HG03432 (cell line): ENCODE data around the gene DPT.
A peak's percentile ranks its signal among the peaks of the same experiment; 100 is the strongest.

Source experiments
- ATAC-seq: cut with Tn5 transposase; IDR thresholded peaks from one replicate; pipeline ENCODE4 v1.9.1; 2021; ENCODE audit warnings: mild to moderate bottlenecking, moderate library complexity; ENCODE audit not compliant: unreplicated experiment

The DPT gene

DNA sequence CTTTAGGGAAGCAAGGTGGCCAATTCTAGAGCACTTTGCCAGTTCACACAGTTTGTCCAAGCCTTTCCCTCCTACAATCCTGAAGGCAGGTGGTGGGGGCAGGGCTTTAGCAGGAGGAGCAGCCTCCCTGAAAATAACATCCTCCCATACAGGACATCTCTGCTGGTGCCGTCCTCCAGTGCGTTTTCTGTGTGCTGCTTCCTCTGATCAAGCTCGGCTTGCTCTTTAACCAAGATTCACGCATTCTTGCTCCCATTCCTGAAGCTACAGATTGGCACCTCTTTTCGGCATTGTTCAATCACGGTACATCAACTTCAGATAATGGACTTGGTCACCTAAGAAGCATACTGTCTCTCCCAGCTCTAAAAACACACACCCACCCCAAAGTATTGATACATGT is 7.5 kb upstream of the DPT start:
- no peak for ATAC-seq

DNA sequence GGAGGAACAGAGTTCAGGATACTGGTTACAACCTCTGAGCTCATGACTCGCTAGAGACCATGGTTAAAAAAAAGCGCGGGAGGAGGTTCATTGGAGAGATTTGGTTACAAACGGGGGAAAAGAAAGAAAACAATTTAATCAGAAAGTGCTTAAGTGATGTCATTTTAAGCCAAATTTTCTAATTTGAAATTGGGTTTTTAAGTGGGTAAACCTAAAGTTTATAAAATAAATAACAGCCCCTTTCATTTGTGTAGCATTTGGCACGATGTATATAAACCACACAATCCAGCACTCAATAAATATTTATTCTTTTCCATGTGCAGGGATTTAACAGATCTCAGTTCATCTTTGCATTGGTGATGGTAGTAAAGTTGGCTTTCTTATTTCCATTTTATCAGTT is 7.0 kb upstream of the DPT start:
- ATAC-seq, result no peak

DNA sequence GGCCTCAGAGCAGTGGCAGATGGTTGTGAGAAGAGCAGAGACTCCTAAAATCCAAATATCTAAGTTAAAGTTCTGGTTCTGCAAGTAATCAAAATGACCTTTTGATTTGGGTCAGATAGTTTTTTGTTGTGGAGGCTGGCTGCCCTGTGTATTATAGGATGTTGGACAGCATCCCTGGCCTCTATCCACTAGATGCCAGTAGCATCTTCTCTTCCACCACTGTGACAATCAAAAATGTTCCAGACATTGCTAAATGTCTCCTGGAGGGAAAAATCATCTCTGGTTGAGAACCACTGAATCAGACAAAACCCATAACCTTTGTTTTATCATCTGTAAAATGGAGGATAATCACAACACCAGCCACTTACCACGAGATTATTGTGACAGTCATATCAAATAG is 5.9 kb upstream of the DPT start:
- ATAC-seq, result no peak

DNA sequence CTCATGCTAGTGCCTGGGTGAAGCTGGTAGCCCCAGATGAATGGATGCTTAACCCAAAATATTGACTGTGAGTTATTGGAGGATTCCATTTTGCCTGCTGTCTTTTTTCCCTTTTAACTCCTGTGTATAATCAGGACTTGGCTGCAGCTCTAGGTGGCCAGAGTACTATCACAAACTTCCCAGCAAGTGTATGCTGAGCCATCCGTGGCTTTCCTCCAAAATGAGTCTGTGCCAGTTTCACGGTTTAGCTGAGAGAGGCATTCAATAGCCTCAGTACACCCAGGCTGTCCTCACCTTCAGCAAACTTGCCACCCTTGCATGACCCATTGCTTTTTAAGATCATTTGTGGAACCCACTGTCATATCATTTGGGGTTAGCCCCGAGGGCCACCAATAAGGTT is 5.3 kb upstream of the DPT start:
- ATAC-seq, result no peak

- ATAC-seq, result no peak
Measured at GRCh38 chr1:168733241-168733640, 4.2 kb upstream of the DPT start.

DNA sequence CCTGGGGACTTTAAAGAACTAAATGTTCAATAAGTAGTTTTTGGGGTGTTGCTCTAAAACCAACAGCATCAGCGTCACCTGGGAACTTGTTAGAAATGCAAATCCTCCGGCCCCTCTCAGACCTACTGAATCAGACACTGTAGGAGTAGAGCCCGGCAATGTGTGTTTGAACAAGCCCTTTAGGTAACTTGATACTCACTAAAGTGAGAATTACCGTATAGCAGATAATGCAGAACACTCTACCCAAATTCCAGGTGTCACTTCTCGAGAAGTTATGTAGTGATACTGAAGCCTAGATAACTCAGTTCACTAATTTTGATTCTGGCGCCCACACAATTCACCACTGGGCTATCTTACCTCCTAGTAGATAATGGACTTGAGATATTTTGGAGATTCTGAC is 3.7 kb upstream of the DPT start:
- no peak for ATAC-seq

- ATAC-seq, result no peak
Measured at GRCh38 chr1:168731244-168731953, 2.4 kb upstream of the DPT start.

GRCh38 chr1:168729405-168729802 is 398 bp upstream of the DPT start:
- no peak for ATAC-seq

DNA sequence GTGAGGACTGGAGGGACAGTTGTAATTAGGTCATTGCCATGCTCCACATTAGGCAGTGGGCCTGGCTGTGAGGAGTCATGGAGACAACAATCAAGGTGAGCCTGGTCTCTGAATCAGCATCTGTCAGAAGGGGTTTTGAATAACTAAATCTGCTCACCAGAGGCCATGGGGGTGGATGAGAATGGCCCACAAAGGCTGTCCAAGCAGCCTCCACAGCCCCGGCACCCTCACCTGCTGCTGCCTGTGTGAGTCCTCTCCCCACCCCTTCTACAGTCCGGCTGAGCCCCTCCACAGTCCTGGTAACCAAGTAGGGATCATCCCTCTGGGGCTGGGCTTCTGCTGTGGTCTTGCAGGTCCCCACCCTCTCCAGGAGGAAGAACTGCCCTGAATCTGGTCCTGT is 2.3 kb downstream of the DPT start:
- no peak for ATAC-seq

DNA sequence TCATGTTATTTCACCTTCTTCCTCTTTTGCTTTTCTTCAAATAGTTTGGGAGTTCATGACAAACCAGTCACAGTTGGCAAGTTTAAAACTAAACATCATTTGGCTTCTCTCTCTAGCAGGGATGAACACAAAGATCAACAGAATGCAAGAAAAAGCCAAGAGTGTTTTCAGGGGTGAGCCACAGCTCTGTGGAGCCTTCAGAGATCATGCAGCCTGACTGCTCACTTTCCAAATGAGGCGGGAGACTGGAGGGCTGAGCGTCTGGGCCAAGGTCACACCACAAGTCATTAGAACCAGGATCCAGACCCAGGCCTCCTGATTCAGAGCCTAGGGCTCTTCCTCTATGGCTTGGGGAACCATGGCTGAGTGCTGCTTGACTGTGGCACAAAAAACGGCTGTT is 2.7 kb downstream of the DPT start:
- no peak for ATAC-seq

DNA sequence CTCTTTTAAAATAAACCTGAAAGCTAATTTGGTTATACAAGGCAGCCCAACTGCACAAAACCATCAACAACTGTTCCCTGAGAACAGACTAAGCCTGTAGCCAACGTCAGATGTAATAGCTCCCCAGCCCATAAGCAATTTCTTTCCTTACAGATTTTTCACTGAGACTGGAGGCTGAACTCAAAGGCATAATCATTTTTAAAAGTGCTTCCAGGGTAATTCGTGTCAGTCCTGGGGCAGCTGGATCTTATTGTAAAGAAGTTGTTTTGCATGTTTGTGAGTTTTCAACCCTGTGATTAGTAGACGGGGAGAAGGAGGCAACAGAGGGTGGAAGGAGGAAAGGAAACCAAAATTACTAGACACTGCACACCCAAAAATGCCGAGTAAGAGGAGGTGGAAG is 3.2 kb downstream of the DPT start:
- no peak for ATAC-seq

DNA sequence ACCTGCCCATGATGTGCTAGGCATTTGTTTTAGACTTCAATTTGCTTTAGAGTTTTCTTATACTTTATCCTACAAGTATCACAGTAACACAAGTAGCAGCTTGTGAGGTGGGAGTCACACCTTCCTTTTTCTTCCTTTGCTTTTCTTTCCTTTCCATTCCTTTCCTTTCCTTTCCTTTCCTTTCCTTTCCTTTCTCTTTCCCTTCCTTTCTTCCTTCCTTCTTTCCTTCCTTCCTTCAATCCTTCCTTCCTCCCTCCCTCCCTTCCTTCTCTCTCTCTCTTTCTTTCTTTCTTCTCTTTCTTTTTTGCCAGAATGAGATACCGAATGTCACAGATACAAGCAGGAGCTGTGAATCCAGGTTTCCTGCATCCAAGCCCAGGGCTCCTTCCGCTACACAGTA is 3.9 kb downstream of the DPT start:
- no peak for ATAC-seq

DNA sequence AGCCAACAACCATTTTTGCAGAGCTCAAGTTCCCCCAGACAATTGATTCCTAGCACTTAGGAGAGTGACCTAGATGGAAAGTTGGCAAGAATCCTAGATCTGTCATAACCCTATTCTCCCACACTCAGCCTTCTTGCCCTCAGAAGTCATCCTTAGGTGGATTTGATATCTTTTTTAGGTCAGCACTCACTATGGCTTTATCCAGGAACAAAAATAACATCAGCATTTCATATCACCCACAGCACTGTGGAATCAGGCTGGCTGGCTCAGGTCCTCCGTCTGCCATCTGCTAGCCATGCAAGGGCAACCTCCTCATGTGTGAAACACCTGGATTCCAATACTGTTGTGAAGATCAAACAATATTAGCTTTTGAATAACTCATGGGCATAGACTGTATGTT is 6.0 kb downstream of the DPT start:
- no peak for ATAC-seq

GRCh38 chr1:168720839-168721238 is 8.2 kb downstream of the DPT start:
- ATAC-seq, result no peak

DNA sequence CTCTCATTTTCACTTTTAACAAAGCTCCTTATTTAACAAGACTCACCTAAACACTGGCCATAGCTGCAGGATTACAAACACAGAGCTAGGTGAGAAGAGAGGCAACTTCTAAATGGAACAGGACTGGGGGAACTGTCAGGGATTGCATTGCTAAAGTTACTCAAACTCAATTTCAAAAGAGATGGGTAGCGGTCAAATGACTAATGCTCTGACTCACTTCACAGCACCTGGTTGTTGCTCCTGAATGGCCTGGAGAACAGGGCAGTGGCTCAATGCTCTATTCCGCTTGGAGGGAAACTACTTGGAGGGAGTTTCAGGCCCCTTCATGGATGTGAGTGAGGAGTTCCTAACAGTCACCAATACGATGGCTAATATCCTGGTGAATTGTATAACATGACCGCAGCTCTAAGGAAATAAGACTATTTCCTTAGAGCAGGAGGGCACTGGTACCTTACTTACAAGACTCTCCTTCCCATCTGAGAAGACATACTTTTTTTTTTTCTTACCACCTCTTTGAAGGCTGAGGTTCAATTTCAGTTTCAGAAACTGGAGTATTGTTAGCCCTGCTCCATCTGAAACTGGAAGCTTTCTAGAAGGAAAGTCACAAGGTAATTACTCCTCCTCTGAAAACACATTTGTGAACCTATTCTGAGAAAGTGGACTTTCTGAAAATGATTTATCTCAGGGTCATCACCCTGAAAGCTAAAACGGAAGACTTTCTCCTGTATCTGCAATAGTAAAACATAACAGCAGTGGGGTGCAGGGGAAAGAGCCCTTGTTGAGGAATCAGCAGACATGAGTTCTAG is 9.5 kb downstream of the DPT start:
- ATAC-seq, result peak; percentile 81

DNA sequence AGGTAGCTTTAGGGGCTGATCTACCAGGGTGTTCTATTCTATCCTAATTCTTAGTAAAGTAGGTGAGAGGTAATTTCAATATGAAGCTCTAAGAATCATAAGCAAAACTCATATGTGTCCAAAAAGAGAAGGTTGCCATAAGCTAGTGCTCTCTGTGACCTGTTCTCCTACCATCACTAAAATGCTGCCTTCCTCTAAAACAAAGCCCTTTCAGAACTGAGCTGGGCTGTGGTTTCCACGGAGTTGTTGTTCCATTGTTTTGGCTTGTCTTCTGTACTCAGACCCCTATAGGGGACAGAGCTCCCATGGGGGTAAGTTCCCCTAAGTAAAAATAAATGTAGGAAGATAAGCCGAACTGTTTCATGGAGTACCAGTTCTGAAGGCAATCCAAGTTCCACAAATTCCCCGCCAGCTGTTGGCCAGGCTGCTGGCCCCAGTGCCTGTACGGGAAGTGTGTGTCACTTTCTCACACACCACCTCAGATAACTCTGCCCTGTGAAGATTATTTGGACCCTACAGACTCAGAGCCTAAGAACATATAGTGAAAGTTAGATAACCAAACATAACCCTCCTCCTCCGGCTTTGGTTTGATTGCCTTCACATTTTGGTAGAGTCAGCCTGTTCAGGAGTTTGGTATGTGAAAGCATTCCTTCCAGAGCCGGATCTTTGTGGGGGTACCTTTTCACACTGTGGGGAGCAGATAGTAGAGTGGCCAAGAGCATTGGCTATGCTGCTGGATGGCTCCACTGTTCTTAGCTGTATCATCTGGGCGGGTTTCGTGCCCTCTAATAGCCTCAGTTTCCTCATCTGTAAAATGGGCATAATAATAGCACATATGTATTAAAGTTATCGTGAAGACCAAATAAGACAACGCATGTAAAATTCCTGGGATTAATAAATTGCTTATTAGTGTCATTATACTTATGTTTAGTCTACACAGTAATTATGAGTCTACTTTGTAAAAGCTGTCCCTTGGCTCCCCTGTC is 10.8 kb downstream of the DPT start:
- no peak for ATAC-seq

DNA sequence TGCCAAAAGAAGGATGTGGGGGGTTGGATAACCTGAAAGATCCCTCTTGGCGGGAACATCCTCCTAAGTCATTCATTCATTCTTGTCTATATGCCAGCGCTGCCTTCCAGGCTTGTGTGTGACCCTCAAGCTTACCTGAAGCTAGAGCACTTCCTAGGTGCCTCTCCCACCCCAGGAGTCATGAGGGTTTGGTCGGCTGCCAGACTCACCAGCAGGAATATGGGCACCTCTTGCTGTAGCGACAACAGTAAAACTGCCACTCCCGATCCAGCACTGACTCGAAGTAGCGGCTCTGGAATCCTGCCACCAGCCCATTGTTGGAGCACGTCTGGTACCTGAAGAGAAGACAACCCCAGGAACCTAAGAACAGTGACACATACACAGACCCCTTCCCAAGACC is 15.0 kb downstream of the DPT start:
- no peak for ATAC-seq

GRCh38 chr1:168709405-168710363 is 19.3 kb downstream of the DPT start:
- no peak for ATAC-seq

DNA sequence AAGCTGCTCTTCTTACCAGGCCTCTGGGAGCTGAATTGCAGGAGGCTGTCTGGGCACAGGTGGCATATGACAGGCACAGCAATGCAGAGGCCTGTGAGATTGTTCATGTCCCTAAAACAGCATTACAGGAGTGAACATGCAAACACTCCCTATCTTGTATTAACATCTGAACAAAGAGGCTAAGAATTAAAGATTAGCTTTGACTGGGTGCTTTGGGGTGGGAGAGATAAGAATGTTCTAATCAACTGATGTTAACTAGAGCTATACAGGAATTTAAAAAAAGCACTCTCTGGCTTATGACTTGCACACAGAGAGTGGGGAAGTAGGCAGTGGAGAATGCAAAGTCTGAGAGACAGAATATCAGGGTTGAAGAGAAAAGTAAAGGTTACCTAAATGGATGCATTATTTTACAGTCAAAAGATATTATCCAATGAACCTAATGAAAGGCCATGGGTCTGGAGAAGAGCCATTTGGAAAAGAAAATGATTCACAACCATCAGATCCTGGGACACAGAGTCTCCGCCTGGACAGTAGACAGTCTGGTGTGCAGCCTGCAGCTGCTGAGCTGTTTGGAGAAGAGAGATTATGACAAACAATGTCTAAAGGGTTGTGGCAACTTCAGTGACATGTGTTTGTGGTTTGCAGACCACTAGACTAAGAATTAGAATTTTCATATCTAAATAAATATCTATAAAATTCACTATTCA is 20.2 kb downstream of the DPT start:
- no peak for ATAC-seq
